GM12892 (cell line): ENCODE data around the gene ASPSCR1.

Experiments
- POLR2A ChIP-seq: IDR thresholded peaks from 2 replicates; pipeline ENCODE4 v1.6.1; 2011; ENCODE audit warnings: low read depth, low read length, control low read depth
- POLR2AphosphoS5 ChIP-seq: IDR thresholded peaks from 2 replicates; pipeline ENCODE4 v1.6.1; 2011; ENCODE audit warnings: low read depth, low read length, control low read depth
- TAF1 ChIP-seq: IDR thresholded peaks from 2 replicates; pipeline ENCODE4 v1.6.1; 2011; ENCODE audit warnings: low read depth, mild to moderate bottlenecking, control low read depth, low read length, borderline replicate concordance

- no peak for TF ChIP-seq POLR2AphosphoS5
- no peak for TF ChIP-seq POLR2A
- no peak for TF ChIP-seq TAF1
Observed at GRCh38 chr17:81942167-81942553, 35.3 kb upstream of the ASPSCR1 start.
